GM12878 (cell line): ENCODE data around the gene DPP6. TPM values are rescaled to one million over a fixed set of nuclear protein-coding genes. Genes with fewer than 3 reads are reported as not detected.
A peak's percentile ranks its signal among the peaks of the same experiment; 100 is the strongest.

ENCODE experiments used
- ATAC-seq: fragments of 200-7000 bp; cut with Tn5 transposase; 3 replicates; pipeline ENCODE4 v1.9.1; 2020; ENCODE audit warnings: mild to moderate bottlenecking, moderate library complexity
- BruUV-seq: library from RNA; stranded (reverse); fragments of 400-500 nt; replicated peaks from 2 replicates; lab custom pipeline; 2021; lab: Mats Ljungman, UMichigan
- CTCF ChIA-PET: fragments of 300-600 bp; sonication (Branson Sonifier 250); formaldehyde crosslinking; extraction: SDS; loops from one replicate; lab custom pipeline; 2021; ENCODE audit warnings: inconsistent platforms; lab: Yijun Ruan, JAX
- POLR2A ChIA-PET: fragments of 350-600 bp; formaldehyde crosslinking; extraction: SDS; loops from one replicate; lab custom pipeline; 2021; ENCODE audit warnings: inconsistent platforms; lab: Charles Lee
- RAD21 ChIA-PET: fragments of 300-600 bp; sonication (Branson Sonifier 250); formaldehyde crosslinking; loops from one replicate; lab custom pipeline; 2023; ENCODE audit warnings: antibody characterized with exemption; ENCODE audit not compliant: unreplicated experiment; lab: Charles Lee
- SMC1A ChIA-PET: fragments of 300-600 bp; sonication (Branson Sonifier 250); formaldehyde crosslinking; loops from one replicate; lab custom pipeline; 2023; ENCODE audit not compliant: unreplicated experiment, uncharacterized antibody; lab: Charles Lee
- DNase-seq: peaks from one replicate; pipeline ENCODE4 v3.0.0-alpha.2; 2011; ENCODE audit warnings: low read depth, low spot score
- FAIRE-seq: peaks from 3 replicates; lab custom pipeline; 2011; peaks lifted over from hg19 to GRCh38; lab: Jason Lieb, UNC
- H2AFZ ChIP-seq: 2 replicates; pipeline ENCODE4 v1.6.0; 2011; ENCODE audit warnings: low read depth, low read length, control low read depth; ENCODE audit not compliant: control insufficient read depth
- H3K27ac ChIP-seq: 2 replicates; pipeline ENCODE4 v1.5.1; 2011; ENCODE audit warnings: control low read depth; ENCODE audit not compliant: control insufficient read depth, insufficient read depth
- H3K27me3 ChIP-seq, 2 experiments: replicated peaks in 1 of 2; 2 replicates each; pipeline versions ENCODE4 v1.6.0 to v1.6.1; 2011; ENCODE audit warnings: low read length in 1 of 2; ENCODE audit not compliant: control insufficient read depth in 2 of 2, insufficient read depth in 2 of 2
- H3K36me3 ChIP-seq, 2 experiments: 2 replicates each; pipeline ENCODE4 v1.5.1; 2011; ENCODE audit warnings: low read length in 1 of 2; ENCODE audit not compliant: control insufficient read depth in 2 of 2, insufficient read depth in 2 of 2
- H3K4me1 ChIP-seq: 2 replicates; pipeline ENCODE4 v1.6.1; 2011; ENCODE audit warnings: mild to moderate bottlenecking, low read length, moderate library complexity, mixed read lengths; ENCODE audit not compliant: control insufficient read depth, insufficient read depth
- H3K4me2 ChIP-seq: 2 replicates; pipeline ENCODE4 v1.6.0; 2011; ENCODE audit warnings: control low read depth; ENCODE audit not compliant: control insufficient read depth, insufficient read depth
- H3K4me3 ChIP-seq: fragments of 200-600 bp; sonication (generic); 2 replicates; pipeline ENCODE4 v1.5.1; 2016
- H3K79me2 ChIP-seq: 2 replicates; pipeline ENCODE4 v1.6.0; 2011; ENCODE audit warnings: low read length; ENCODE audit not compliant: control insufficient read depth, insufficient read depth
- H3K9ac ChIP-seq: 2 replicates; pipeline ENCODE4 v1.8.0; 2011; ENCODE audit warnings: low read length, control low read depth, mixed read lengths; ENCODE audit not compliant: control insufficient read depth, insufficient read depth
- H3K9me3 ChIP-seq: replicated peaks from 3 replicates; pipeline ENCODE4 v1.5.1; 2011; ENCODE audit warnings: mild to moderate bottlenecking, low read length; ENCODE audit not compliant: control insufficient read depth, insufficient read depth
- H4K20me1 ChIP-seq: 2 replicates; pipeline ENCODE4 v1.6.0; 2011; ENCODE audit not compliant: control insufficient read depth, insufficient read depth
- CTCF ChIP-seq, 3 experiments: IDR thresholded peaks in 2 of 3; conservative IDR thresholded peaks in 1 of 3; 2 replicates each; pipeline ENCODE4 v1.5.1; 2011; ENCODE audit warnings: low read depth in 3 of 3, low read length in 3 of 3, mild to moderate bottlenecking in 3 of 3, control low read depth in 2 of 3, moderate library complexity in 2 of 3, inconsistent platforms in 1 of 3, mixed read lengths in 1 of 3; ENCODE audit not compliant: control insufficient read depth in 2 of 3, insufficient read depth in 1 of 3; ENCODE audit errors: extremely low read depth in 1 of 3
- NR2C2 ChIP-seq: IDR thresholded peaks from 2 replicates; pipeline ENCODE4 v1.6.1; 2011; ENCODE audit warnings: borderline replicate concordance, low read depth; ENCODE audit not compliant: control insufficient read depth, insufficient read length
- PKNOX1 ChIP-seq: fragments of 450-650 bp; IDR thresholded peaks from 2 replicates; pipeline ENCODE4 v1.6.1; 2016; ENCODE audit warnings: mild to moderate bottlenecking
- WGBS: methylation state at CpG from one replicate; pipeline ENCODE4 v1.1.6; 2016; ENCODE audit warnings: low lambda C conversion rate; ENCODE audit not compliant: insufficient replicate concordance, insufficient coverage; ENCODE audit errors: missing lambda C conversion rate; 5-methylcytosine and 5-hydroxymethylcytosine counted together
- in situ Hi-C: fragments of 300-500 bp; cut with MboI; formaldehyde crosslinking; loops from 9 replicates; pipeline ENCODE4 v1.14.3; 2018; ENCODE audit warnings: mixed read lengths
- intact Hi-C: fragments of 100-400 bp; cut with micrococcal nuclease; formaldehyde crosslinking; loops from one replicate; pipeline ENCODE4 v1.14.2; 2022; ENCODE audit not compliant: unreplicated experiment
- polyA plus RNA-seq, 11 experiments: library from polyadenylated mRNA; depleted of rRNA in 4 of 11; unstranded in 6 of 11; stranded (reverse) in 5 of 11; fragments of >200 nt; fragmentation: Nextera tagmentation in 4 of 11; fragmentation: Illumina TruSeq in 1 of 11; extraction: Ambion mirVana in 4 of 11; extraction: Trizol in 1 of 11; gene quantifications; 1 replicate in 1 of 11; 2 replicates in 10 of 11; pipeline versions ENCODE4 v1.2.1 to v1.2.3, GENCODE V29; 2011 to 2016; ENCODE audit warnings: inconsistent platforms in 2 of 11, missing spikeins in 2 of 11, low read depth in 1 of 11
- total RNA-seq, 4 experiments: library from RNA; depleted of rRNA in 3 of 4; stranded (reverse); fragments of >200 nt in 3 of 4; fragmentation: Illumina TruSeq in 1 of 4; extraction: Trizol in 1 of 4; gene quantifications; 2 replicates each; pipeline versions ENCODE4 v1.2.1 to v1.2.3, GENCODE V29; 2013 to 2021

DPP6 gene
- total and polyA plus RNA-seq, 10 of the 15 experiments (the other 5 are each of a cell fraction or from before 2014, with no cell fraction given): not detected

DNA sequence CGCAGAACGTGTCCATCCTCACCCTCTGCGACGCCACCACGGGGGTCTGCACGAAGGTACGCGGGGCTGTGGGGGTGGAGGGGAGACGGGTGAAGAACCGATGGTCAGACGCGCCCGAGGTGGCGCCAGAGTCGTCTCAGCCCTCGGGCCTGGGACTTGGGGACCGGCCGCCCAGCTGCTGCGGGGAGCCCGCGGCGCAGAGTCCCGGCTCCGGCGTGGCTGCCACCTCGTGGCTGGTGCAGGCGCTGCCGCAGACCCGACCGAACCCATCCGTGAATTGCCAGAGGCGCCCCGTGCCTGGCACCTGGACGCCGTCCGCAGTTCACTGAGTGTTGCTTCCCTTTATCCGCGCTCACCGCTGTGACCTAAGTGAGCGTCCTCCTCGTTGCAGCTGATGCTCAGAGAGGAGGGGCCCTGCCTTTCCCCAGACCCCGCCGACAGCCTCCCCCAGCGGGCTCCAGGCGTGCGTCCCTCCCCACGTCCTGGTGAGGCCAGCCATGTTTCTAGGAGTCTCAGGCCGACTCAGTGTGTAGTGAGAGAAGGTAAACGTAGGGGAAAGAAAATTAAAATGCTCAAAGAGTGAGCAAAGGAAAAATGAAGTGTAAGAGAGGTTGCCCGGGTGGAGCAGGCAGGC lies 742.1 kb downstream of the DPP6 start:
- ChIA-PET SMC1A (no interaction called here), POLR2A (no interaction called here), CTCF (interaction anchor here (1.2 kb wide), 1 partner anchor 10 kb away, joined by 3 read pairs; no protein-coding TSS in a partner anchor), RAD21 (no interaction called here)
- Histone ChIP-seq H3K4me1 (no peaks in the 10 kb centered on the region), H3K36me3 (no peaks in the 10 kb centered on the region), H3K4me2 (no peak overlapping the region), H3K27me3 (no peaks in the 10 kb centered on the region), H3K9me3 (no peaks in the 10 kb centered on the region), H3K9ac (no peak overlapping the region), H3K4me3 (no peak overlapping the region), H4K20me1 (no peaks in the 10 kb centered on the region), H2AFZ (no peak overlapping the region), H3K27ac (no peak overlapping the region), H3K79me2 (no peaks in the 10 kb centered on the region)
- peak; percentile 62 for ATAC-seq
- FAIRE-seq: no peak
- TF ChIP-seq CTCF (IDR thresholded peaks at IDR 0.05 in 2 of 3, conservative IDR thresholded peaks at IDR 0.05 in 1 of 3; ENCODE audit: control insufficient read depth in 2 of 3, extremely low read depth in 1 of 3, insufficient read depth in 1 of 3, low read depth in 3 of 3, low read length in 3 of 3) (0 out of 6 replicates have a peak, but pooled peaks of 2 of the 3 experiments have one; percentile 2 to 18), PKNOX1 (no peak), NR2C2 (no peak)
- in situ Hi-C loops: no loop called here
- BruUV-seq: no TSS peak
- WGBS: 44% methylated on average over 46 of the region's 50 CpGs
- no peak for DNase-seq
- intact Hi-C loops: no loop called here
